SW480 (cell line): ENCODE measurements around the gene KIF26B.

ENCODE experiments used
- DNase-seq: peaks from one replicate; pipeline ENCODE4 v3.0.0-alpha.2; 2016; ENCODE audit warnings: low spot score

KIF26B gene

GRCh38 chr1:245751726-245752470 is 597.1 kb downstream of the KIF26B start:
- DNase-seq: no peak

GRCh38 chr1:245752561-245752960 is 597.8 kb downstream of the KIF26B start:
- DNase-seq: no peak

DNA sequence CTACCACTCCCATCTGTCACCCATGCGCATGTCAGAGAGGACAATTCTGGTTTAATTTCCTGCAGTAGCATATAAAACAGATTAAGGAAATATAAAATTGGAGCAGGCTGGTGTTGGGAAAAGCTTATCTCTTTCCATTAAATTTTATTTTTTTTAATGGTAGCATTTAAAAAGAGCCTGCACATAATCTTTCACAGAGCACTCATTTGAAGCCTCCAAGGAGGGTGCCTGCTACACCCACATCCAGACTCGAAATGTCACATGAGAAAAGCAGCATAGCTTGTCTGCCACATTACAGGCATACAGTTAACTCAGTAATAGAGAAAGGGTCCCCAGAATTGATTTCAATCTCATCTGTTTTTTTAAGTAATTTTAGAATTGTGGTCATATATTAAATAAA is 599.0 kb downstream of the KIF26B start:
- no peak for DNase-seq

- DNase-seq: no peak
These were observed 599.7 kb downstream of the KIF26B start for GRCh38 chr1:245754463-245754961.
